ENCODE data around the gene USO1. TPM values are rescaled to one million over a fixed set of nuclear protein-coding genes. Genes with fewer than 3 reads are reported as not detected.
A peak's percentile ranks its signal among the peaks of the same experiment; 100 is the strongest.

Gene USO1
- total RNA-seq, 1 donor from 2014 or later, result 216 TPM

GRCh38 chr4:75845992-75846391 lies 121.6 kb downstream of the USO1 start:
- no peak for DNase-seq

- peak; percentile 85 for DNase-seq
Measured at GRCh38 chr4:75848171-75848760, 123.9 kb downstream of the USO1 start.

GRCh38 chr4:75848891-75849290 lies 124.5 kb downstream of the USO1 start:
- no peak for DNase-seq

GRCh38 chr4:75849461-75849860 lies 125.1 kb downstream of the USO1 start:
- DNase-seq, result no peak

- no peak for DNase-seq
Measured at GRCh38 chr4:75858721-75859120, 134.3 kb downstream of the USO1 start.

- no peak for DNase-seq
Measured at GRCh38 chr4:75860606-75861005, 136.2 kb downstream of the USO1 start.

Small RNA genes within 50 kb of the gene (small RNA-seq; reads per million reads assigned to genes)
- not detected for gene RNU2-16P (ENCODE audit: low replicate concordance)

Other genes with a start within 250 kb of the USO1 start
- gene RCHY1, start 210.2 kb upstream of the USO1 start, total RNA-seq, result 43.1 TPM
- 16.3 TPM for gene THAP6, start 210.1 kb upstream of the USO1 start, total RNA-seq
- gene ODAPH, start 168.5 kb upstream of the USO1 start, total RNA-seq, result not detected
- 1.1 TPM for gene CDKL2, start 94.0 kb upstream of the USO1 start, total RNA-seq
- 338 TPM for gene G3BP2, start 51.2 kb upstream of the USO1 start, total RNA-seq
- 0.10 TPM for gene PPEF2, start 177.9 kb downstream of the USO1 start, total RNA-seq
- 33.4 TPM for gene NAAA, start 216.4 kb downstream of the USO1 start, total RNA-seq

Data from tongue (tissue), 3 donors.